Naive thymus-derived CD4-positive, alpha-beta T cell (primary cell): ENCODE measurements around the gene C17orf113. TPM values are rescaled to one million over a fixed set of nuclear protein-coding genes. Genes with fewer than 3 reads are reported as not detected.
"Not testable (repeated sequence)": the region's sequence is repeated elsewhere in the genome, so short reads cannot be mapped to it uniquely, and the experiment has no call there.

ENCODE experiments used
- ATAC-seq: fragments of 150-1000 bp; cut with Tn5 transposase; 2 replicates; pipeline ENCODE4 v1.10.0; 2021; ENCODE audit warnings: mild to moderate bottlenecking, moderate library complexity
- CTCF ChIA-PET: fragments of 350-600 bp; sonication (Branson Sonifier 250); formaldehyde crosslinking; loops from one replicate; lab custom pipeline; 2021; ENCODE audit warnings: antibody characterized with exemption; lab: Charles Lee
- POLR2A ChIA-PET: fragments of 350-600 bp; sonication (Branson Sonifier 250); formaldehyde crosslinking; loops from one replicate; lab custom pipeline; 2021; ENCODE audit warnings: antibody characterized with exemption, inconsistent platforms; lab: Charles Lee
- DNase-seq, 9 donors: peaks; one replicate each; pipeline versions ENCODE4 v3.0.0 to v3.0.0-alpha.2; 2020 to 2022; ENCODE audit warnings: mixed read lengths in 1 of 9
- H3K27ac ChIP-seq: one replicate; pipeline ENCODE4 v1.7.0; 2013; ENCODE audit warnings: mild to moderate bottlenecking, low read depth, low read length, moderate library complexity
- H3K27me3 ChIP-seq, 2 donors: one replicate each; pipeline ENCODE4 v1.7.0; 2013; ENCODE audit warnings: low read length in 2 of 2, mild to moderate bottlenecking in 2 of 2, moderate library complexity in 2 of 2; ENCODE audit not compliant: control insufficient read depth in 2 of 2, insufficient read depth in 2 of 2
- H3K36me3 ChIP-seq, 3 experiments: 1 replicate in 2 of 3; 2 replicates in 1 of 3; pipeline ENCODE4 v1.7.0; 2013; ENCODE audit warnings: low read length in 3 of 3, mild to moderate bottlenecking in 3 of 3, moderate library complexity in 1 of 3; ENCODE audit not compliant: insufficient read depth in 3 of 3, control insufficient read depth in 2 of 3
- H3K4me1 ChIP-seq, 2 donors: one replicate each; pipeline ENCODE4 v1.7.0; 2013; ENCODE audit warnings: low read length in 2 of 2, mild to moderate bottlenecking in 2 of 2, moderate library complexity in 1 of 2; ENCODE audit not compliant: control insufficient read depth in 2 of 2, insufficient read depth in 2 of 2
- H3K4me3 ChIP-seq: 2 replicates; pipeline ENCODE4 v1.7.0; 2013; ENCODE audit warnings: mild to moderate bottlenecking, low read length
- H3K9me3 ChIP-seq, 3 experiments: 1 replicate in 2 of 3; 2 replicates in 1 of 3; pipeline ENCODE4 v1.7.0; 2013; ENCODE audit warnings: low read length in 3 of 3; ENCODE audit not compliant: control insufficient read depth in 2 of 3
- H3K27ac Mint-ChIP-seq, 9 donors: one replicate each; pipeline ENCODE4 v1.8.0; 2020 to 2022; ENCODE audit warnings: mixed read lengths in 9 of 9, mild to moderate bottlenecking in 8 of 9, moderate library complexity in 5 of 9, inconsistent platforms in 2 of 9
- H3K27me3 Mint-ChIP-seq, 5 donors: one replicate each; pipeline ENCODE4 v1.8.0; 2021 to 2022; ENCODE audit warnings: mixed read lengths in 5 of 5, mild to moderate bottlenecking in 1 of 5
- H3K36me3 Mint-ChIP-seq, 5 donors: one replicate each; pipeline ENCODE4 v1.8.0; 2020 to 2022; ENCODE audit warnings: mixed read lengths in 5 of 5, mild to moderate bottlenecking in 3 of 5, inconsistent platforms in 1 of 5
- H3K4me1 Mint-ChIP-seq, 7 donors: one replicate each; pipeline ENCODE4 v1.8.0; 2020 to 2022; ENCODE audit warnings: mixed read lengths in 7 of 7, mild to moderate bottlenecking in 3 of 7, inconsistent platforms in 1 of 7
- H3K4me3 Mint-ChIP-seq, 10 donors: one replicate each; pipeline ENCODE4 v1.8.0; 2020 to 2022; ENCODE audit warnings: mild to moderate bottlenecking in 10 of 10, mixed read lengths in 10 of 10, moderate library complexity in 6 of 10, inconsistent platforms in 2 of 10
- H3K9me3 Mint-ChIP-seq, 11 donors: one replicate each; pipeline ENCODE4 v1.8.0; 2020 to 2022; ENCODE audit warnings: mixed read lengths in 11 of 11, mild to moderate bottlenecking in 4 of 11, inconsistent platforms in 1 of 11, moderate library complexity in 1 of 11
- intact Hi-C, 2 donors: fragments of 100-400 bp; cut with micrococcal nuclease; formaldehyde crosslinking; loops; one replicate each; pipeline ENCODE4 v1.15.1; 2023
- polyA plus RNA-seq, 2 donors: library from polyadenylated mRNA; unstranded; fragments of 300-500 nt; fragmentation: Illumina TruSeq; gene quantifications; one replicate each; pipeline ENCODE4 v1.2.3, GENCODE V29; 2021
- total RNA-seq, 6 experiments: library from RNA in 5 of 6; stranded (reverse) in 5 of 6; gene quantifications; 1 replicate in 5 of 6; 2 replicates in 1 of 6; pipeline ENCODE4 v1.2.3 and lab custom pipeline; 2021 to 2026

The C17orf113 gene
- total and polyA plus RNA-seq, 7 experiments from 2014 or later, result 0.10 to 1.0 (median 0.54) TPM

DNA sequence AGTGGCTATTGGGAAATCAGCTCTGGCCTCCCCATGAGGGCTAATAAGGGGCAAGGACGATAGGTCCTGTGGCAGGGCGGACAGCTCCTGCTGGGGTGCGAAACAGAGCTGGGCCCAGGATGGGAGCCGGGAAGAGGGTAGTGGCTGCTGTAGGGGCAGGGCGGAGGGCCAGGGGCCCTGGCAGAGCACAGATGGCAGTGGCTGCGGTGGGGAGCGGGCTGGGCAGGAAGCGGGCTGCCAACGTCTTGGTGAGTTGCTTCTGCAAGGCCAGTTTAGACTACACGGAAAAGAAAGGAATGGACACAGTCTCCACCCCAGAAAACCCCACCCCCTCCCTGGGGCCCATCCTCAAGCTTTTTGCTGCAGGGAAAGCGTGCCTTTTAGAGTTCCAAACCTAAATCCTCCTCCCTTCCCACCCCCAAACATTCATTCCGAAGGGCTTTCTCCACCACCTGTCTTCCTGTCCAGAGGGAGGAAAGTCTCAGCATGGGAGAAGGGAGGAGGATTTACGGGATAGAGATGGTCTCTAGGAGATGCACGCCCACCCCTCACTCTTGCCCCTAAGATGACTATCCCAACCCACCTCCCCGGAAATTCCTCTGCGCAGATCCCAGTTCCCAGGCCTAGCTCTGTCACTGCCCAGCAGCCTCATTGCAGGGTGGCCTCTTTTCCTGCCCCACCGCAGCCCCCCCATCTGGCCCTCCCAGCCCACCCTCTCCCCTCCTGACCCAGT, 23.4 kb downstream of the C17orf113 start:
- Mint-ChIP-seq H3K9me3 (no peaks in the 10 kb centered on the region), H3K4me1 (peaks cover 0 to 12% (median 9%) of the 10 kb centered on the region in 7 donors), H3K27me3 (peaks cover 0 to 8% (median 0%) of the 10 kb centered on the region in 5 donors), H3K4me3 (peak overlapping the region in 1 of 10 donors; percentile 43), H3K27ac (no peak overlapping the region), H3K36me3 (peaks cover 0 to 8% (median 6%) of the 10 kb centered on the region in 5 donors)
- Histone ChIP-seq H3K4me3 (no peak overlapping the region), H3K4me1 (no peaks in the 10 kb centered on the region), H3K9me3 (no peaks in the 10 kb centered on the region), H3K27me3 (no peaks in the 10 kb centered on the region), H3K27ac (no peak overlapping the region), H3K36me3 (peaks cover 0 to 23% (median 0%) of the 10 kb centered on the region in 3 experiments)
- intact Hi-C loops, result no loop called here
- DNase-seq (no peak), ATAC-seq (no peak)
- POLR2A ChIA-PET, result interaction anchor here (1.0 to 2.3 kb wide), 2 partner anchors 10 to 86 kb away, joined by 3 to 8 read pairs; partner anchors contain the start of genes DHX58 and DNAJC7
- CTCF ChIA-PET, result interaction anchor here (0.6 to 2.6 kb wide), 10 partner anchors 10 to 157 kb away, joined by 3 to 22 read pairs (median 6); partner anchors contain the start of gene DNAJC7

DNA sequence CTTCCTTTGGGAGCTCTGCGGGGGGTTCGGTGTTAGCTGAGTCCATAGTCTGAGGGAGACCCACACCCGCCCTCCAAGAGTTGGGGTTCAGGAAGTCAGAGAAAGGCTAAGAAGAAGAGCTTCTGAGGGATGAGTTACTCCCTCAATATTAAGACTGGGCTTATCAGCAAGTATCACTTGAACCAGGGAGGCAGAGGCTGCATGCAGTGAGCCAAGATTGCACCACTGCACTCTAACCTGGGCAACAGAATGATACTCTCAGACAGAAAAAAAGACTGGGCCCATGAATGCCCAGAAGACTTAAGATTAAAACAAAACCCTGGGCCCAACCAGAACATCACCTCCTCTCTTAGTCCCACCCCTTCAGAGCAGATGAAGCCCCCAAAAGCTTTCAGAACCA, 24.5 kb downstream of the C17orf113 start:
- intact Hi-C loops, result loop anchor here (1.0 kb wide), 4 partner anchors 24 to 90 kb away; partner anchors contain the start of gene C17orf113 (in 1 of the 2)
- ChIA-PET POLR2A (interaction anchor here (1.0 to 2.3 kb wide), 2 partner anchors 9 to 87 kb away, joined by 3 to 8 read pairs; partner anchors contain the start of genes DHX58 and DNAJC7), CTCF (interaction anchor here (0.5 to 4.1 kb wide), 18 partner anchors 8 to 294 kb away, joined by 3 to 22 read pairs (median 4); partner anchors contain the start of genes DHX58, DNAJC7, HSPB9 and KAT2A)
- Mint-ChIP-seq H3K27ac (peak overlapping the region in 2 of 9 donors; percentile 38 to 46), H3K4me3 (no peak overlapping the region), H3K9me3 (no peaks in the 10 kb centered on the region), H3K36me3 (peaks cover 0 to 9% (median 7%) of the 10 kb centered on the region in 5 donors), H3K4me1 (peaks cover 6 to 19% (median 17%) of the 10 kb centered on the region in 7 donors), H3K27me3 (peaks cover 0 to 8% (median 0%) of the 10 kb centered on the region in 5 donors)
- ATAC-seq, result no peak
- no peak for DNase-seq
- H3K4me1 ChIP-seq, result peaks cover 1 to 6% of the 10 kb centered on the region in 2 donors
- no peak overlapping the region for H3K4me3 ChIP-seq
- H3K27me3 ChIP-seq, result no peaks in the 10 kb centered on the region
- no peaks in the 10 kb centered on the region for H3K9me3 ChIP-seq
- H3K27ac ChIP-seq, result no peak overlapping the region
- H3K36me3 ChIP-seq, result peaks cover 0 to 23% (median 0%) of the 10 kb centered on the region in 3 experiments

DNA sequence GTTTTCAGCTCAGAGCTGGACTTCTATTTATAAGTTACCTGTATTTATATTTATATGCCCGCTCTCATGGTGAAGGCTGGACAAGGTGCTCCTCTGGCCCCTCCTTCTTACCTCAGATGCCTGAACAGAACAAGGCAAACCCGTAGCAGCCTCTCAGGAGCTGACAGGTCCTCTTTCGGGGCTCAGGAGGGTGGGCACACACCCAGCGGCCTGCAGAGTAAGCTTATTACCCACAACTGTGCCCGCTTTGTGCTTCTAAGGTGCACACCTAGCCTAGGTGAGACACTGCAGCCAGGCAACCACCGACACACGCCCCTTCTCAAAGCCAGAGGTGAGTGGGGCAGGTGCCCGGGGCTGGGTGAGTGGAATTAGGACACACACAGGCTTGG, 25.2 kb downstream of the C17orf113 start:
- intact Hi-C loops, result loop anchor here (1.0 kb wide), 4 partner anchors 25 to 91 kb away; partner anchors contain the start of gene C17orf113 (in 1 of the 2)
- H3K4me1 Mint-ChIP-seq, result peaks cover 6 to 26% (median 24%) of the 10 kb centered on the region in 7 donors
- ChIA-PET CTCF (interaction anchor here (0.7 to 4.1 kb wide), 16 partner anchors 8 to 98 kb away, joined by 3 to 22 read pairs (median 6); partner anchors contain the start of genes CNP, DHX58, DNAJC7 and HSPB9), POLR2A (interaction anchor here (1.6 to 2.3 kb wide), 2 partner anchors 23 to 88 kb away, joined by 3 to 8 read pairs; partner anchors contain the start of gene DHX58)
- Histone ChIP-seq H3K4me3 (no peak overlapping the region), H3K27ac (no peak overlapping the region), H3K27me3 (no peaks in the 10 kb centered on the region), H3K4me1 (peaks cover 9 to 11% of the 10 kb centered on the region in 2 donors), H3K9me3 (no peaks in the 10 kb centered on the region), H3K36me3 (peaks cover 0 to 23% (median 0%) of the 10 kb centered on the region in 3 experiments)
- ATAC-seq (no peak), DNase-seq (no peak)
- no peaks in the 10 kb centered on the region for H3K9me3 Mint-ChIP-seq
- H3K4me3 Mint-ChIP-seq, result no peak overlapping the region
- peak overlapping the region in 3 of 9 donors; percentile 18 to 75 (median 37) for H3K27ac Mint-ChIP-seq
- H3K36me3 Mint-ChIP-seq, result peaks cover 0 to 9% (median 7%) of the 10 kb centered on the region in 5 donors
- peaks cover 0 to 8% (median 0%) of the 10 kb centered on the region in 5 donors for H3K27me3 Mint-ChIP-seq

DNA sequence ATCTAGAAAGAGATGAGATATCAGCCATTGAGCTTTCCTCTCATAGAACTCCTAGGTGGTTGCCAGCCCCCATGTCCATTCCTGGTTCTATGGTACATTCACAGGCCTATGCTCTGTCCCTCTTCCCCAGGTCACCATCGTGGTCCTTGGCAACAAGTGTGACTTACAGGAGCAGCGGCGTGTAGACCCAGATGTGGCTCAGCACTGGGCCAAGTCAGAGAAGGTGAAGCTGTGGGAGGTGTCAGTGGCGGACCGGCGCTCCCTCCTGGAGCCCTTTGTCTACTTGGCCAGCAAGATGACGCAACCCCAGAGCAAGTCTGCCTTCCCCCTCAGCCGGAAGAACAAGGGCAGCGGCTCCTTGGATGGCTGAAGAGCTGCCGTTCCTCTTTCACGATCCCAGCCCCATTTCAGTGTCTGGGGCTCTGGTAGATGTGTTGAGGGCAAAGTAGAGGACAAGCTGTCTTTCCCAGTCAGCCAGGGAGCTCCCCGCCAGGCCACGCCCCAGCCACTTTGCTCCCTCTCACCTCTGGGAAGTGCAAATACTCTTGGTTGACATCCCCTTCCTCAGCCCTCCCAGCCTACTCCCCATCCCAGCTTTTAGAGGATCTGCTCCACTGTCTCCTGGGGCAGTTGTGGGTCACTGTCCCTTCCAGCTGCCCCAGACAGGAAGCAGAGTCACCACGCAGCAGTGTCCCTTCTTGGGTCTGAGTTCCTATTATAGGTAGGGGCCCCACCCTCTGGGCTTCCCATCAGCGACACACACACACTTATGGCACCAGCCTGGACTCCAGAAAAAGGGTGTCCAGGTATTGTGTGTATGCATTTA, 26.7 kb downstream of the C17orf113 start:
- Histone ChIP-seq H3K36me3 (peaks cover 0 to 26% (median 0%) of the 10 kb centered on the region in 3 experiments), H3K27me3 (no peaks in the 10 kb centered on the region), H3K4me3 (no peak overlapping the region), H3K9me3 (no peaks in the 10 kb centered on the region), H3K4me1 (peaks cover 9 to 15% of the 10 kb centered on the region in 2 donors), H3K27ac (no peak overlapping the region)
- Mint-ChIP-seq H3K9me3 (no peaks in the 10 kb centered on the region), H3K27me3 (peaks cover 0 to 7% (median 0%) of the 10 kb centered on the region in 5 donors), H3K4me1 (peaks cover 17 to 38% (median 32%) of the 10 kb centered on the region in 7 donors), H3K27ac (peak overlapping the region in 3 of 9 donors; percentile 16 to 38 (median 34)), H3K36me3 (peaks cover 0 to 12% (median 7%) of the 10 kb centered on the region in 5 donors), H3K4me3 (no peak overlapping the region)
- no peak for ATAC-seq
- DNase-seq, result no peak
- POLR2A ChIA-PET, result interaction anchor here (0.7 to 1.6 kb wide), 4 partner anchors 17 to 91 kb away, joined by 3 to 9 read pairs (median 5); partner anchors contain the start of gene DHX58
- CTCF ChIA-PET, result interaction anchor here (0.7 to 4.1 kb wide), 13 partner anchors 10 to 172 kb away, joined by 3 to 22 read pairs (median 4); partner anchors contain the start of genes DHX58 and KAT2A
- intact Hi-C loops, result no loop called here

DNA sequence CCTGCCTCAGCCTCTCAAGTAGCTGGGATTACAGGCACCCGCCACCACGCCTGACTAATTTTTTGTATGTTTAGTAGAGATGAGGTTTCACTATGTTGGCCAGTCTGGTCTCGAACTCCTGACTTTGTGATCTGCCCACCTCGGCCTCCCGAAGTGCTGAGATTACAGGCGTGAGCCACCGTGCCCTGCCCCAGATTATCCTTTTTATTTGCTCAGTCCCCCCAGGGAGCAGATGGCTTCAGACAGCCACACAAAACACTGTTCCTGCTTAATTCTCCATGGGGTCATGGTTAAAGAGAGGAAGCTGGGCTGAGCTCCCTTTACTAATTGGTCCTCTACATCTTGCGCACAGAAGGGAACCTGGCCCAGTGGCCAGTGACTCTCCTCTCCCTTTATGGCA, 29.6 kb downstream of the C17orf113 start:
- Mint-ChIP-seq H3K4me1 (peaks cover 37 to 63% (median 51%) of the 10 kb centered on the region in 7 donors), H3K27ac (peak overlapping the region; percentile 23 to 90 (median 60)), H3K4me3 (peak overlapping the region; percentile 91 to 100 (median 98)), H3K36me3 (peaks cover 4 to 13% (median 7%) of the 10 kb centered on the region in 5 donors)
- H3K27me3 ChIP-seq, H3K9me3 ChIP-seq, H3K9me3 Mint-ChIP-seq, ATAC-seq, H3K27me3 Mint-ChIP-seq, DNase-seq: not testable (repeated sequence)
- POLR2A ChIA-PET, result interaction anchor here (0.6 to 7.6 kb wide), 11 partner anchors 8 to 1340 kb away, joined by 3 to 71 read pairs (median 4); partner anchors contain the start of genes CNP, DHX58 and KAT2A
- Histone ChIP-seq H3K4me1 (peaks cover 23 to 30% of the 10 kb centered on the region in 2 donors), H3K36me3 (peaks cover 0 to 36% (median 0%) of the 10 kb centered on the region in 3 experiments), H3K27ac (peak overlapping the region; percentile 84), H3K4me3 (peak overlapping the region; percentile 85)
- intact Hi-C loops, result loop anchor here (1.0 to 2.0 kb wide), 3 partner anchors 100 to 160 kb away; partner anchors contain the start of genes KAT2A (in 1 of the 2) and KCNH4 (in 1 of the 2)
- CTCF ChIA-PET, result interaction anchor here (0.6 to 1.9 kb wide), 7 partner anchors 10 to 574 kb away, joined by 3 to 7 read pairs (median 4); no protein-coding TSS in a partner anchor
